Measurements from ENCODE around the gene MTHFD1. TPM values are rescaled to one million over a fixed set of nuclear protein-coding genes. Genes with fewer than 3 reads are reported as not detected.
"Not testable (repeated sequence)": the region's sequence is repeated elsewhere in the genome, so short reads cannot be mapped to it uniquely, and the experiment has no call there.

Gene MTHFD1
- total RNA-seq, result 100 to 1,000 TPM; 146 to 147 TPM

GRCh38 chr14:64387782-64388532, at the start of gene MTHFD1:
TSS of gene MTHFD1 (plus strand) at chr14:64388353. CDS start at chr14:64388428, 75 bp downstream.
- no peaks in the 10 kb centered on the region for H3K9me3 Mint-ChIP-seq
- H3K27ac Mint-ChIP-seq, result peak within 1 kb of the TSS; percentile 93
- H3K36me3 Mint-ChIP-seq, result peaks cover 32% of the 10 kb centered on the region
- peak; percentile 95 for ATAC-seq (ENCODE audit: low read depth)
- POLR2A ChIA-PET, result interaction anchor here (0.6 to 3.2 kb wide), 18 partner anchors 8 to 948 kb away, joined by 3 to 46 read pairs (median 4); partner anchors contain the start of genes HSPA2, ZBTB1 and ZBTB25
- peak within 1 kb of the TSS; percentile 84 for H3K4me3 Mint-ChIP-seq
- peaks cover 33% of the 10 kb centered on the region for H3K4me1 Mint-ChIP-seq
- peak; percentile 98 for DNase-seq
- no peaks in the 10 kb centered on the region for H3K27me3 Mint-ChIP-seq

DNA sequence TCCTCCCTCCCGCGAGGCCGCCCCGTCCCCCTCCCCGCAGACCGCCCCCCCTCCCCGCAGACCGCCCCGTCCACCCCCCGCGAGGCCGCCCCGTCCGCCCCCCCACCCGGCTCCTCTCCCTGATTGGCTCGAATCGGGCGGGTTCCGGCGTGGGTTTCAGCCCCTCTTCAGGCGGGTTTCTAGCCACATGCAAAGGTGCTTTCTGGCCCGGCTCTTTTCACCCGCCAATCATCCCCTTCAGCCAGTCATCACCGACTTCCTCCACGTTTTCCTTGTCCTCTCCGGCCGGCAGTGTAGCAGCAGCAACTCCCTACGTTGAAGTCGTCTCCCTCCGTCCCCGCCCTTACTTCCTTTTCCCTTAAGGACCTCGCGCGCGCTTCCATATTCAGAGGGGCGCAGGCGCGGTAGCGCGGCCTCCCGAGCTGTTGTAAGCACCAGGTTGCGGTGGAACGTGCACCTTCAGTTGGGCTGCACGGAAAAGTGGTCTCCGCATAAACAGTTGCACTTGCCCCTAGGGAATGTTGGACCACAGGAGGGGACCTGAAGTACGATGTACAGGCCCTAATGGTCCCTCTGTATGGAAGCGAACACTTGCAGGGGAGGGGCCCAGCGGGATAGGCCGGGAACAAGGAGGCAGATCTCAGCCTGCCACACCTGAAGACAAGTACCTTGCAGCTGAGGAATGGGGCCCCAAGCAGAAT, 49.4 kb upstream of the MTHFD1 start:
- Mint-ChIP-seq H3K4me3 (peak overlapping the region; percentile 95), H3K27ac (peak overlapping the region; percentile 94), H3K36me3 (peaks cover 14% of the 10 kb centered on the region), H3K4me1 (peaks cover 24% of the 10 kb centered on the region), H3K9me3 (peaks cover 12% of the 10 kb centered on the region), H3K27me3 (no peaks in the 10 kb centered on the region)
- POLR2A ChIA-PET, result interaction anchor here (1.2 to 4.2 kb wide), 4 partner anchors 49 to 697 kb away, joined by 3 to 25 read pairs (median 10); partner anchors contain the start of genes MTHFD1, WDR89 and ZBTB1
- ATAC-seq (ENCODE audit: low read depth), result peak; percentile 88
- peak; percentile 87 for DNase-seq

- Mint-ChIP-seq H3K27me3 (no peaks in the 10 kb centered on the region), H3K27ac (no peak overlapping the region), H3K4me1 (peaks cover 25% of the 10 kb centered on the region), H3K36me3 (peaks cover 11% of the 10 kb centered on the region), H3K9me3 (peaks cover 10% of the 10 kb centered on the region), H3K4me3 (no peak overlapping the region)
- DNase-seq, result no peak
- no peak for ATAC-seq (ENCODE audit: low read depth)
- POLR2A ChIA-PET, result interaction anchor here (4.2 kb wide), 1 partner anchor 47 kb away, joined by 25 read pairs; the partner anchor contains the start of gene MTHFD1
Observed at GRCh38 chr14:64340560-64341196, 47.5 kb upstream of the MTHFD1 start.

DNA sequence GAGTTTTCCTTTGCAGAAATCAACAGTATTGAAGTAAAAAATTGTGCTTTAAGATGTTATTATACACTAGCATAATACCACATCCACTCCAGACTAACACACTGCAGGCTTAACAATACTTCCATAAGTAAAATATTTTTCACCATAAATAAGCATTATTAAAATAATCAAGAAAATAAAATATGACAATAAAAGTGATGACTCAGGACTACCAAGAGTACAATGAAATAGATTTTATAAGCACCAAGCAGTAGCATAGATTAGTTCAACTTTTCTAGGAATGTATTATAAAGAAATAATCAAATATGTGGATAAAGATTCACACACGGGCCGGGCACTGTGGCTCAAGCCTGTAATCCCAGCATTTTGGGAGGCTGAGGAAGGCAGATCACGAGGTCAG, 40.4 kb upstream of the MTHFD1 start:
- Mint-ChIP-seq H3K36me3 (no peaks in the 10 kb centered on the region), H3K27me3 (peaks cover 2% of the 10 kb centered on the region), H3K4me1 (peaks cover 2% of the 10 kb centered on the region), H3K27ac (no peak overlapping the region), H3K9me3 (no peaks in the 10 kb centered on the region), H3K4me3 (no peak overlapping the region)
- ATAC-seq (ENCODE audit: low read depth) (no peak), DNase-seq (no peak)
- POLR2A ChIA-PET, result interaction anchor here (1.0 kb wide), 1 partner anchor 10 kb away, joined by 3 read pairs; no protein-coding TSS in a partner anchor

- Mint-ChIP-seq H3K4me3 (no peak overlapping the region), H3K9me3 (no peaks in the 10 kb centered on the region), H3K27me3 (peaks cover 2% of the 10 kb centered on the region), H3K27ac (no peak overlapping the region), H3K36me3 (no peaks in the 10 kb centered on the region), H3K4me1 (no peaks in the 10 kb centered on the region)
- no peak for DNase-seq
- POLR2A ChIA-PET, result no interaction called here
- ATAC-seq (ENCODE audit: low read depth), result no peak
Observed at GRCh38 chr14:64349741-64350490, 38.2 kb upstream of the MTHFD1 start.

DNA sequence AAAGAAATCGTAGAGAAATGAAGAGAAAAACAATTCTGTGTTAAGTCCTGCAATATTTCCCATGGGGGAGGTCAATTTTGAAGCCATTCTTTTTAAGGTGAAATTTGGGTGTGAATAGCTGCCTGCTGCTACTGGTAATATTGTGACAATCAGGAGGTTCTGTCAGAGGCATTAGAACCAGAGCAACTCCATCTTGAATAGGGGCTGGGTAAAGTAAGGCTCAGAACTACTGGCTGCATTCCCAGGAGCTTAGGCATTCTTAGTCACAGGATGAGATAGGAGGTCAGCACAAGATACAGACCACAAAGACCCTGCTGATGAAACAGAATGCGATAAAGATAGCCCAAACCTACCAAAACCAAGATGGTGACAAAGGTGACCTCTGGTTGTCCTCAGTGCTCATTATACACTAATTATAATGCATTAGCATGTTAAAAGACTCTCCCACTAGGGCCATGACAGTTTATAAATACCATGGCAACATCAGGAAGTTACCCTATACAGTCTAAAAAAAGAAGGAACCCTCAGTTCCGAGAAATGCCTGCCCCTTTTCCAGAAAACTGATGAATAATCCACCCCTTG, 24.8 kb upstream of the MTHFD1 start:
- H3K27ac Mint-ChIP-seq, result no peak overlapping the region
- DNase-seq, result no peak
- no peaks in the 10 kb centered on the region for H3K36me3 Mint-ChIP-seq
- ATAC-seq (ENCODE audit: low read depth), result no peak
- POLR2A ChIA-PET, result no interaction called here
- no peak overlapping the region for H3K4me3 Mint-ChIP-seq
- H3K27me3 Mint-ChIP-seq, result no peaks in the 10 kb centered on the region
- no peaks in the 10 kb centered on the region for H3K4me1 Mint-ChIP-seq
- no peaks in the 10 kb centered on the region for H3K9me3 Mint-ChIP-seq

GRCh38 chr14:64364907-64365306, 23.2 kb upstream of the MTHFD1 start:
- Mint-ChIP-seq H3K27ac (no peak overlapping the region), H3K4me3 (no peak overlapping the region), H3K4me1 (no peaks in the 10 kb centered on the region), H3K27me3 (no peaks in the 10 kb centered on the region), H3K36me3 (no peaks in the 10 kb centered on the region), H3K9me3 (no peaks in the 10 kb centered on the region)
- DNase-seq (no peak), ATAC-seq (ENCODE audit: low read depth) (no peak)
- POLR2A ChIA-PET, result no interaction called here

DNA sequence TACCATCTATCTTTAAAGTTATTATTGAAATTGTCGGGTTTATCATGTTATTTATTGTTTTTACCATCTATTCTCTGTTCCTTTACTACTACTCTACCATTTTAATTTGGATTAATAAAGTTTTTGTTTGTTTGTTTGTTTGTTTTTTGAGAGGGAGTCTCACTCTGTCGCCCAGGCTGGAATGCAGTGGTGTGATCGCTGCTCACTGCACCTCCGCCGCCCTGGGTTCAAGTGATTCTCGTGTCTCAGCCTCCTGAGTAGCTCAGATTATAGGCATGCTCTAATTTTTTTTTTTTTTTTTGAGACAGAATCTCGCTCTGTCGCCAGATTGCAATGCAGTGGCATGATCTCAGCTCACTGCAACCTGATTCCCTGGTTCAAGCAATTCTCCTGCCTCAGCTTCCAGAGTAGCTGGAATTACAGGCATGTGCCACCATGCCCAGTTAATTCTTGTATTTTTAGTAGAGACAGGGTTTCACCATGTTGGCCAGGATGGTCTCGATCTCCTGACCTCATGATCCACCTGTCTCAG, 22.7 kb upstream of the MTHFD1 start:
- H3K4me3 Mint-ChIP-seq; H3K4me1 Mint-ChIP-seq; H3K36me3 Mint-ChIP-seq; DNase-seq; H3K27me3 Mint-ChIP-seq; H3K27ac Mint-ChIP-seq; ATAC-seq (ENCODE audit: low read depth); POLR2A ChIA-PET; H3K9me3 Mint-ChIP-seq: not testable (repeated sequence)

DNA sequence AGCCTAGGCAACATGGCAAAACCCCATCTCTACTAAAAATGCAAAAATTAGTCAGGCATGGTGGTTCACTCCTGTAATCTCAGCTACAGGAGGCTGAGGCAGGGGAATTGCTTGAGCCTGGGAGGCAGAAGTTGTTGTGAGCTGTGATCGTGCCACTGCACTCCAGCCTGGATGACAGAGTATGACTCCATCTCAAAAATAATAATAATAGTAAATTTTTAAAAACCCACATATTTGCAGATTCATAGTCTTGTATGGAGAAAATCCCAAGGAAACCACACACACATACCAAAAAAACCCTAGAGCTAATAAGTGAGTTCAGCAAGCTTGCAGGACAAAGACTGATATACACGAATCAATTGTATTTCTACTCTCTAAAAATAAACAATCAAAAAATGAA, 19.0 kb upstream of the MTHFD1 start:
- POLR2A ChIA-PET, result no interaction called here
- H3K9me3 Mint-ChIP-seq, result no peaks in the 10 kb centered on the region
- H3K36me3 Mint-ChIP-seq, result no peaks in the 10 kb centered on the region
- no peaks in the 10 kb centered on the region for H3K4me1 Mint-ChIP-seq
- H3K27me3 Mint-ChIP-seq, result no peaks in the 10 kb centered on the region
- ATAC-seq (ENCODE audit: low read depth) (no peak), DNase-seq (no peak)
- H3K27ac Mint-ChIP-seq, result no peak overlapping the region
- no peak overlapping the region for H3K4me3 Mint-ChIP-seq

DNA sequence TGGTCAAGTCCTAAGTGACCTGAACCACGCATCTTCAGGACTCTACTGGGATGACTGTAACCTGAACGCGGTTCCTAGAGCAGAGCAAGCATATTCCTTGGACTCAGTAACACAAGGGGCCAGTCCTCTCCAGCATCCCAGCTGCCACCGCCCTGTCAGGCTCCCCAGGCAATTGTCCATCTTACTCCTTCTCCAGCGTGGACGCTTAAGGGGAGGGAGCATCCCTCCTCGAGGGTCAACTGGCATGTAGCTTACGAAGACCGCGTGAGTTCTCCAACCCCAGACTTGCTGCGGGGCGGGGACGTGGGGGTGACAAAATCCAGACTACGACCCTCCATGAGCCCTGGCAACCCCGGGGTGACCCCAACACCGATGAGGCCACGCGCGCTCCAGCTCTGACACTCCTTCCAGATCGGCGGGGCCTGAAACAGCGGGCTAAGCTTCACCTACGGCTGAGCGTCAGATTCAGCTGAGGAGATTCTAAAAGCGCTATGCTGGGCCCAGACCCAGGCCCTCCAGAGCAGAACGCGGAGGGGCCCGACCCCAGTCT, 846 bp upstream of the MTHFD1 start:
- H3K27me3 Mint-ChIP-seq, result no peaks in the 10 kb centered on the region
- peaks cover 27% of the 10 kb centered on the region for H3K4me1 Mint-ChIP-seq
- H3K4me3 Mint-ChIP-seq, result peak overlapping the region; percentile 84
- DNase-seq, result no peak
- POLR2A ChIA-PET, result interaction anchor here (0.9 to 3.2 kb wide), 15 partner anchors 9 to 949 kb away, joined by 3 to 46 read pairs (median 4); partner anchors contain the start of genes HSPA2, ZBTB1 and ZBTB25
- ATAC-seq (ENCODE audit: low read depth), result peak; percentile 38
- H3K36me3 Mint-ChIP-seq, result peaks cover 26% of the 10 kb centered on the region
- peak overlapping the region; percentile 93 for H3K27ac Mint-ChIP-seq
- H3K9me3 Mint-ChIP-seq, result no peaks in the 10 kb centered on the region

DNA sequence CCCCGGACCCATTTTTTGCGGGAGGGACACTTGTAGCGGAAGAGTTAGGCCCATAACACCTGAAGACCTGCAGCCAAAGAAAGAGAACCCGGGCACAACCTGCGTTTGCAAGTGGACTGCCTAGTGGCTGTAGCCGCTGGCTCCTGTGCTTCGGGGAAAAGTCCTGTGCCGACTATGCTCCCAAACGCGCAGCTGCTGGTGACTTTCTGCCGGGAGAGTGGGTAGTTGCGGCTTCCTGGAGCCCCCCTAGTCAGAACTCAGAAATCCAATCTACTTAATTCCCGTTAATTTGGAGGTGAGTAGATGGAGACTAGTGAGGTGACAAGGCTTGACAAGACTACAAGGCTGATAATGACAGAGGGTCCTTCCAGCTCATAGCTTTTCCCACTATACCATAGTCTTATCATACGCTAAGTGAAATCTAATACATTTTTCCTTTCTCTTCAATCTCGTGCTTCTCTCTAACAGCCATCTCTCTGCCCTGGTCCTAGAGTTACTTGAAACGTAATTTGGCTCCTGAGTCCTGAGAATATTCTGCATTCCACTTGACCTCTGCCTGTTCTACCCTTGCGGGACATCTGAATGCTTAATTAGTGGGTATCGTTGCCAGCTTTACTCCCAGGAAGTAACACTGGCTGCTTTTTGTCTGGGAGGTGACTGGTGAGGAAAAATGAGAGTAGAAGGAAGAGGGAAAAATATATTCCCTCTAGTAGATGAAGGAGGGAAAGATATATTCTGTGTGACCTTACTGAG, 556 bp downstream of the MTHFD1 start:
- Mint-ChIP-seq H3K27ac (peak overlapping the region; percentile 93), H3K27me3 (no peaks in the 10 kb centered on the region), H3K36me3 (peaks cover 38% of the 10 kb centered on the region), H3K4me3 (peak overlapping the region; percentile 84), H3K9me3 (no peaks in the 10 kb centered on the region), H3K4me1 (peaks cover 39% of the 10 kb centered on the region)
- POLR2A ChIA-PET, result interaction anchor here (0.6 to 3.2 kb wide), 12 partner anchors 12 to 443 kb away, joined by 3 to 46 read pairs (median 4); partner anchors contain the start of genes ZBTB1 and ZBTB25
- DNase-seq (no peak), ATAC-seq (ENCODE audit: low read depth) (no peak)

Measured in activated naive CD8-positive, alpha-beta T cell treated with anti-CD3 and anti-CD28 coated beads, Interleukin-2, amount 10 ng/mL, durations not matched to agents 7 days and 5 days (primary cell).